Activated T-cell treated with anti-CD3 and anti-CD28 coated beads, Interleukin-2, amount 50 U/mL, for 72 hours (primary cell): ENCODE results near the gene CNOT2. TPM values are rescaled to one million over a fixed set of nuclear protein-coding genes. Genes with fewer than 3 reads are reported as not detected.
"Not testable (repeated sequence)": the region's sequence is repeated elsewhere in the genome, so short reads cannot be mapped to it uniquely, and the experiment has no call there.

ENCODE experiments used
- ATAC-seq, 2 donors: fragments of 150-1000 bp; cut with Tn5 transposase; replicated peaks in 1 of 2; 2 replicates each; pipeline ENCODE4 v1.10.0; 2021; ENCODE audit warnings: moderate library complexity in 2 of 2, mild to moderate bottlenecking in 1 of 2
- DNase-seq, 2 donors: peaks; one replicate each; pipeline ENCODE4 v3.0.0; 2021 to 2022; ENCODE audit warnings: mixed read lengths in 1 of 2
- H3K27ac Mint-ChIP-seq: one replicate; pipeline ENCODE4 v1.8.0; 2022; ENCODE audit warnings: mild to moderate bottlenecking, moderate library complexity, mixed read lengths
- H3K27me3 Mint-ChIP-seq: one replicate; pipeline ENCODE4 v1.8.0; 2022; ENCODE audit warnings: low read depth, mixed read lengths
- H3K36me3 Mint-ChIP-seq, 2 donors: one replicate each; pipeline ENCODE4 v1.8.0; 2022; ENCODE audit warnings: mixed read lengths in 2 of 2, mild to moderate bottlenecking in 1 of 2; ENCODE audit not compliant: insufficient read depth in 2 of 2
- H3K4me1 Mint-ChIP-seq: one replicate; pipeline ENCODE4 v1.8.0; 2022; ENCODE audit warnings: low read depth, mixed read lengths
- H3K4me3 Mint-ChIP-seq, 2 donors: one replicate each; pipeline ENCODE4 v1.8.0; 2022; ENCODE audit warnings: mild to moderate bottlenecking in 2 of 2, mixed read lengths in 2 of 2, moderate library complexity in 2 of 2
- H3K9me3 Mint-ChIP-seq, 2 donors: one replicate each; pipeline ENCODE4 v1.8.0; 2022; ENCODE audit warnings: mixed read lengths in 2 of 2
- total RNA-seq, 2 donors: library from RNA; stranded (reverse); gene quantifications; one replicate each; pipeline ENCODE4 v1.2.3, GENCODE V29; 2022

CNOT2 gene
- total RNA-seq, 2 donors from 2014 or later = 62.8 to 65.6 TPM

- DNase-seq (no peak), ATAC-seq (no peak)
- peaks cover 38% of the 10 kb centered on the region for H3K4me1 Mint-ChIP-seq
- H3K27me3 Mint-ChIP-seq = no peaks in the 10 kb centered on the region
- H3K27ac Mint-ChIP-seq = peak overlapping the region; percentile 65
- H3K9me3 Mint-ChIP-seq = no peaks in the 10 kb centered on the region
- peaks cover 8 to 29% of the 10 kb centered on the region in 2 donors for H3K36me3 Mint-ChIP-seq
- no peak overlapping the region for H3K4me3 Mint-ChIP-seq
Measured at GRCh38 chr12:70288817-70289216, 45.6 kb downstream of the CNOT2 start.

- no peak overlapping the region for H3K4me3 Mint-ChIP-seq
- DNase-seq (no peak), ATAC-seq (no peak)
- H3K27ac Mint-ChIP-seq = peak overlapping the region; percentile 82
- H3K36me3 Mint-ChIP-seq = peaks cover 11 to 31% of the 10 kb centered on the region in 2 donors
- peaks cover 42% of the 10 kb centered on the region for H3K4me1 Mint-ChIP-seq
- H3K9me3 Mint-ChIP-seq = no peaks in the 10 kb centered on the region
- H3K27me3 Mint-ChIP-seq = no peaks in the 10 kb centered on the region
Measured at GRCh38 chr12:70290116-70290515, 46.9 kb downstream of the CNOT2 start.

GRCh38 chr12:70292017-70292776 is 49.0 kb downstream of the CNOT2 start:
- no peaks in the 10 kb centered on the region for H3K9me3 Mint-ChIP-seq
- no peak overlapping the region for H3K4me3 Mint-ChIP-seq
- peaks cover 40% of the 10 kb centered on the region for H3K4me1 Mint-ChIP-seq
- H3K27ac Mint-ChIP-seq = peak overlapping the region; percentile 87
- peaks cover 8 to 20% of the 10 kb centered on the region in 2 donors for H3K36me3 Mint-ChIP-seq
- ATAC-seq = peak; percentile 44 to 71
- DNase-seq = no peak
- H3K27me3 Mint-ChIP-seq = no peaks in the 10 kb centered on the region

- not testable (repeated sequence) for H3K27ac Mint-ChIP-seq
- H3K4me3 Mint-ChIP-seq = peak overlapping the region in 1 of 2 donors; percentile 27
- DNase-seq = peak; percentile 13 to 31
Measured at GRCh38 chr12:70304684-70305555, 61.7 kb downstream of the CNOT2 start.

GRCh38 chr12:70305794-70306193 is 62.6 kb downstream of the CNOT2 start:
- Mint-ChIP-seq H3K27me3 (no peaks in the 10 kb centered on the region), H3K4me1 (peaks cover 31% of the 10 kb centered on the region), H3K36me3 (peaks cover 17 to 28% of the 10 kb centered on the region in 2 donors), H3K27ac (no peak overlapping the region), H3K9me3 (peaks cover 1 to 5% of the 10 kb centered on the region in 2 donors), H3K4me3 (no peak overlapping the region)
- ATAC-seq = no peak
- DNase-seq = no peak

More at GRCh38 chr12:70304684-70305555, 61.7 kb downstream of the CNOT2 start:
- H3K9me3 Mint-ChIP-seq, H3K27me3 Mint-ChIP-seq: not testable (repeated sequence)
- H3K36me3 Mint-ChIP-seq = peaks cover 17 to 29% of the 10 kb centered on the region in 2 donors
- peak; percentile 58 to 75 for ATAC-seq
- peaks cover 31% of the 10 kb centered on the region for H3K4me1 Mint-ChIP-seq

- no peak overlapping the region for H3K4me3 Mint-ChIP-seq
- DNase-seq (no peak), ATAC-seq (no peak)
- H3K36me3 Mint-ChIP-seq = peaks cover 17 to 26% of the 10 kb centered on the region in 2 donors
- peak overlapping the region; percentile 63 for H3K27ac Mint-ChIP-seq
- peaks cover 31% of the 10 kb centered on the region for H3K4me1 Mint-ChIP-seq
- H3K9me3 Mint-ChIP-seq = peaks cover 1 to 5% of the 10 kb centered on the region in 2 donors
- no peaks in the 10 kb centered on the region for H3K27me3 Mint-ChIP-seq
Measured at GRCh38 chr12:70306676-70307075, 63.4 kb downstream of the CNOT2 start.

GRCh38 chr12:70307868-70308267 is 64.6 kb downstream of the CNOT2 start:
- no peak overlapping the region for H3K27ac Mint-ChIP-seq
- peaks cover 15 to 21% of the 10 kb centered on the region in 2 donors for H3K36me3 Mint-ChIP-seq
- H3K9me3 Mint-ChIP-seq = peaks cover 1 to 3% of the 10 kb centered on the region in 2 donors
- no peak for DNase-seq
- no peak for ATAC-seq
- peaks cover 27% of the 10 kb centered on the region for H3K4me1 Mint-ChIP-seq
- no peaks in the 10 kb centered on the region for H3K27me3 Mint-ChIP-seq
- no peak overlapping the region for H3K4me3 Mint-ChIP-seq

GRCh38 chr12:70309348-70309747 is 66.1 kb downstream of the CNOT2 start:
- Mint-ChIP-seq H3K4me1 (peaks cover 23% of the 10 kb centered on the region), H3K27ac (no peak overlapping the region), H3K27me3 (no peaks in the 10 kb centered on the region), H3K36me3 (peaks cover 7 to 10% of the 10 kb centered on the region in 2 donors), H3K9me3 (no peaks in the 10 kb centered on the region), H3K4me3 (no peak overlapping the region)
- ATAC-seq = peak in 1 of 2 donors; percentile 26
- DNase-seq = no peak

- Mint-ChIP-seq H3K9me3 (no peaks in the 10 kb centered on the region), H3K27ac (no peak overlapping the region), H3K36me3 (peaks cover 0 to 4% of the 10 kb centered on the region in 2 donors), H3K4me3 (no peak overlapping the region), H3K4me1 (peaks cover 30% of the 10 kb centered on the region), H3K27me3 (no peaks in the 10 kb centered on the region)
- DNase-seq (no peak), ATAC-seq (no peak)
Measured at GRCh38 chr12:70314145-70314544, 70.9 kb downstream of the CNOT2 start.

- Mint-ChIP-seq H3K36me3 (peaks cover 0 to 5% of the 10 kb centered on the region in 2 donors), H3K4me3 (no peak overlapping the region), H3K9me3 (no peaks in the 10 kb centered on the region), H3K4me1 (peaks cover 27% of the 10 kb centered on the region), H3K27ac (peak overlapping the region; percentile 10), H3K27me3 (no peaks in the 10 kb centered on the region)
- no peak for DNase-seq
- ATAC-seq = peak; percentile 45 to 67
Measured at GRCh38 chr12:70317781-70318180, 74.5 kb downstream of the CNOT2 start.

GRCh38 chr12:70319605-70320004 is 76.4 kb downstream of the CNOT2 start:
- Mint-ChIP-seq H3K9me3 (no peaks in the 10 kb centered on the region), H3K36me3 (peaks cover 0 to 2% of the 10 kb centered on the region in 2 donors), H3K27ac (no peak overlapping the region), H3K4me3 (no peak overlapping the region), H3K27me3 (no peaks in the 10 kb centered on the region), H3K4me1 (peaks cover 21% of the 10 kb centered on the region)
- DNase-seq (no peak), ATAC-seq (no peak)

- no peak overlapping the region for H3K4me3 Mint-ChIP-seq
- peaks cover 0 to 2% of the 10 kb centered on the region in 2 donors for H3K36me3 Mint-ChIP-seq
- ATAC-seq (no peak), DNase-seq (no peak)
- H3K4me1 Mint-ChIP-seq = peaks cover 21% of the 10 kb centered on the region
- no peak overlapping the region for H3K27ac Mint-ChIP-seq
- no peaks in the 10 kb centered on the region for H3K27me3 Mint-ChIP-seq
- H3K9me3 Mint-ChIP-seq = no peaks in the 10 kb centered on the region
Measured at GRCh38 chr12:70321191-70321590, 78.0 kb downstream of the CNOT2 start.

- H3K36me3 Mint-ChIP-seq = peaks cover 4 to 8% of the 10 kb centered on the region in 2 donors
Measured at GRCh38 chr12:70327541-70327940, 84.3 kb downstream of the CNOT2 start.

More at GRCh38 chr12:70327541-70327940, 84.3 kb downstream of the CNOT2 start:
- Mint-ChIP-seq H3K27ac (no peak overlapping the region), H3K27me3 (no peaks in the 10 kb centered on the region), H3K4me1 (peaks cover 8% of the 10 kb centered on the region), H3K4me3 (no peak overlapping the region), H3K9me3 (peaks cover 2 to 5% of the 10 kb centered on the region in 2 donors)
- DNase-seq (no peak), ATAC-seq (no peak)
